ENCODE results near the gene CAMKMT. TPM values are rescaled to one million over a fixed set of nuclear protein-coding genes. Genes with fewer than 3 reads are reported as not detected.

CAMKMT gene
- total RNA-seq, 1 experiment from 2014 or later, result 17.4 TPM

GRCh38 chr2:44470151-44470550 lies 108.4 kb downstream of the CAMKMT start:
- Histone ChIP-seq H4K91ac (ENCODE audit: insufficient read length, low read depth, low read length) (no peak overlapping the region), H3K23me2 (ENCODE audit: insufficient read length, low read depth, low read length, poor library complexity, severe bottlenecking) (no peaks in the 10 kb centered on the region), H2BK20ac (ENCODE audit: low read depth, low read length, poor library complexity, severe bottlenecking) (no peak overlapping the region), H3K56ac (ENCODE audit: insufficient read length, low read depth, low read length) (no peak overlapping the region), H3K4me2 (ENCODE audit: insufficient read depth, insufficient read length, low read length) (peak overlapping the region; percentile 16), H3K9me3 (ENCODE audit: control insufficient read depth, low read depth, low read length) (no peaks in the 10 kb centered on the region), H3T11ph (ENCODE audit: low read length) (no peak overlapping the region), H2BK15ac (ENCODE audit: low read depth, low read length) (no peak overlapping the region), H3K27me3 (ENCODE audit: insufficient read depth, low read length) (no peaks in the 10 kb centered on the region), H3K14ac (ENCODE audit: insufficient read depth, low read length) (no peak overlapping the region), H2BK120ac (ENCODE audit: low read depth, low read length, poor library complexity, severe bottlenecking) (no peak overlapping the region), H4K20me1 (ENCODE audit: control insufficient read depth, insufficient read depth, insufficient read length) (no peaks in the 10 kb centered on the region), H4K8ac (replicated peaks; ENCODE audit: insufficient read length, low read depth, low read length) (no peak overlapping the region), H3K27ac (ENCODE audit: insufficient read length, low read depth, low read length) (peak overlapping the region; percentile 47), H3K18ac (ENCODE audit: insufficient read length, low read depth, low read length) (no peak overlapping the region), H3K23ac (ENCODE audit: insufficient read length, low read depth, low read length) (no peak overlapping the region), H4K5ac (ENCODE audit: insufficient read length, low read depth, low read length) (no peak overlapping the region), H3K79me1 (ENCODE audit: insufficient read depth, low read depth, low read length, poor library complexity, severe bottlenecking) (no peaks in the 10 kb centered on the region), H2AFZ (ENCODE audit: low read length) (no peak overlapping the region), H2AK5ac (ENCODE audit: insufficient read length, low read length) (no peak overlapping the region), H3K9ac (ENCODE audit: extremely low read depth, insufficient read length, low read length) (no peak overlapping the region), H2BK12ac (ENCODE audit: insufficient read length, low read depth, low read length) (no peak overlapping the region), H2BK5ac (ENCODE audit: insufficient read length, low read length) (no peak overlapping the region), H3K4ac (ENCODE audit: low read depth, low read length) (no peak overlapping the region), H3K79me2 (ENCODE audit: insufficient read depth, low read length) (no peaks in the 10 kb centered on the region), H3K4me1 (ENCODE audit: insufficient read depth, low read length) (peaks cover 2% of the 10 kb centered on the region; the same call in 1 of the 2 replicates)
- Mint-ChIP-seq H3K4me1 (peaks cover 24 to 28% of the 10 kb centered on the region in 2 experiments), H3K27me3 (ENCODE audit: low read depth) (no peaks in the 10 kb centered on the region), H3K36me3 (ENCODE audit: insufficient read depth in 1 of 3, low read depth in 3 of 3) (peaks cover 19 to 38% (median 24%) of the 10 kb centered on the region in 3 experiments), H3K9me3 (peaks cover 29 to 31% of the 10 kb centered on the region in 2 experiments), H3K4me3 (peak overlapping the region in 1 of 2 experiments; percentile 18; a peak in 1 of 5 replicates), H3K27ac (peak overlapping the region; percentile 88 to 98 (median 90); a peak in 6 of 7 replicates)
- TF ChIP-seq CTCF (conservative IDR thresholded peaks at IDR 0.05), result no peak
- peak; percentile 69 for DNase-seq

Data from H9 (cell line).